Spinal cord (tissue), 10 donors: Measurements from ENCODE around the gene CHST12. TPM values are rescaled to one million over a fixed set of nuclear protein-coding genes. Genes with fewer than 3 reads are reported as not detected.

ENCODE experiments used
- DNase-seq, 6 donors: peaks; one replicate each; pipeline versions ENCODE4 v3.0.0 to v3.0.0-alpha.2; 2013 to 2015; ENCODE audit warnings: low spot score in 6 of 6, low read depth in 4 of 6
- H3K27ac ChIP-seq: one replicate; pipeline ENCODE4 v1.5.1; 2013; ENCODE audit warnings: low read depth, low read length, control low read depth
- H3K27me3 ChIP-seq: one replicate; pipeline ENCODE4 v1.6.1; 2013; ENCODE audit warnings: low read length; ENCODE audit not compliant: control insufficient read depth, insufficient read depth
- H3K36me3 ChIP-seq: one replicate; pipeline ENCODE4 v1.6.1; 2013; ENCODE audit warnings: low read length; ENCODE audit not compliant: control insufficient read depth, insufficient read depth
- H3K4me1 ChIP-seq: one replicate; pipeline ENCODE4 v1.6.1; 2013; ENCODE audit warnings: low read length; ENCODE audit not compliant: control insufficient read depth, insufficient read depth
- H3K4me3 ChIP-seq: one replicate; pipeline ENCODE4 v1.5.1; 2013; ENCODE audit warnings: low read depth, low read length, control low read depth
- H3K9me3 ChIP-seq: one replicate; pipeline ENCODE4 v1.6.1; 2013; ENCODE audit warnings: low read length; ENCODE audit not compliant: control insufficient read depth, insufficient read depth
- WGBS: methylation state at CpG from one replicate; pipeline ENCODE4 v1.1.5; 2013; ENCODE audit warnings: missing lambda C conversion rate; ENCODE audit not compliant: insufficient coverage; 5-methylcytosine and 5-hydroxymethylcytosine counted together
- long read RNA-seq, 4 donors: transcript quantifications; one replicate each; lab custom pipeline, GENCODE V29; 2026
- polyA plus RNA-seq, 2 donors: library from polyadenylated mRNA; unstranded; fragments of 120-200 nt; gene quantifications; one replicate each; pipeline ENCODE4 v1.2.1, GENCODE V29; 2013; ENCODE audit not compliant: insufficient read length in 2 of 2
- total RNA-seq, 2 donors: library from RNA; depleted of rRNA in 1 of 2; stranded (reverse); fragments of 120-200 nt in 1 of 2; fragments of >200 nt in 1 of 2; gene quantifications; one replicate each; pipeline versions ENCODE4 v1.2.3 to v1.2.4, GENCODE V29; 2013 to 2014
- donor health status: healthy.

Gene CHST12
- 10 to 100 TPM in 1 of 2 donors, 1 to 10 TPM in 1; 3.6 to 12.1 TPM for total RNA-seq
- 10 to 100 TPM; 20.7 to 27.9 TPM for polyA plus RNA-seq
- long read RNA-seq, donor 1, full-length matches to known transcripts, result 10 of 20 reads
- long read RNA-seq, donor 1, partial matches to known transcripts, result 10 of 20 reads
- long read RNA-seq, donor 1, other reads (novel, unspliced or antisense), result 0 of 20 reads
- long read RNA-seq, donor 2, full-length matches to known transcripts, result 5 of 5 reads
- long read RNA-seq, donor 2, partial matches to known transcripts, result 0 of 5 reads
- long read RNA-seq, donor 2, other reads (novel, unspliced or antisense), result 0 of 5 reads
- long read RNA-seq, donor 3, full-length matches to known transcripts, result 5 of 11 reads
- long read RNA-seq, donor 3, partial matches to known transcripts, result 6 of 11 reads
- long read RNA-seq, donor 3, other reads (novel, unspliced or antisense), result 0 of 11 reads
- long read RNA-seq, donor 4, full-length matches to known transcripts, result 14 of 14 reads
- long read RNA-seq, donor 4, partial matches to known transcripts, result 0 of 14 reads
- long read RNA-seq, donor 4, other reads (novel, unspliced or antisense), result 0 of 14 reads

DNA sequence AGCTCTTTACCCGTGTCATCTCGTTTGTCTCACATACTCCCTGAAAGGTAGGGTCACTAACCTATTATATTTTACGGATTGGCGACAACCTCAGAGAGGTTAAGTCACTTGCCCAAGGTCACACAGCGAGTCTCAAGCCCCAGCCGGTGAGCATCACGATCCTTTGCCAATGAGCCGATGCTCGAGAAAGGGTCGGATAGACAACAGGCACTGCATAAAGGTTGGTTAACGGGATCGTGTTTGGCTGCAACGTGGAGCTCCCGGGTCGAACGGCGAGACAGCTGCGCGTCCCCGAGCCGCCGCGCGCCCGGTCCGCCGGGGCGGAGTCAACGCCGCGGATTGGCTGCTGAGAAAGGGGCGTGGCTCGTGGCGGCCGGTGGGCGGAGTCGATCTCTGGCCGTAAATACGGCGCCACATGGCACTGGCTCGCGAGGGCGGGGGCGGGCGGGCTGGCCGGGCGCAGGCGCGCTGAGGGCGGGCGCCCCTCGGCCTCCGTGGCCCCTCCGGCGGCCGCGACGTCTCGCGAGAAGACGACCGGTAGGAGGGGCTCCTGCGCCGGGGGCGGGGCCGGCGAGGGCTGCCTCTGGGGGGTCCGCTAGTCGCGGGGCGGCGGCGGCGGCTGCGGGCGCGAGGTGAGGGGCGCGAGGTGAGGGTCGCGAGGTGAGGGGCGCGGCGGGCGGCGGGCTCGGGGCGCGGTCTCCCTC lies at the start of gene CHST12:
Gene CHST12, plus strand, starts transcription at position 598 of the 704 bp plus-strand sequence. CDS start 29,029 bp downstream, outside the sequence.
- H3K27ac ChIP-seq, result peak within 1 kb of the TSS; percentile 71
- 1% methylated on average over 89 of the region's 89 CpGs for WGBS
- no peaks in the 10 kb centered on the region for H3K27me3 ChIP-seq
- H3K9me3 ChIP-seq, result no peaks in the 10 kb centered on the region
- H3K4me1 ChIP-seq, result peaks cover 49% of the 10 kb centered on the region
- no peaks in the 10 kb centered on the region for H3K36me3 ChIP-seq
- peak; percentile 79 to 98 (median 92) for DNase-seq
- H3K4me3 ChIP-seq, result peak within 1 kb of the TSS; percentile 78

DNA sequence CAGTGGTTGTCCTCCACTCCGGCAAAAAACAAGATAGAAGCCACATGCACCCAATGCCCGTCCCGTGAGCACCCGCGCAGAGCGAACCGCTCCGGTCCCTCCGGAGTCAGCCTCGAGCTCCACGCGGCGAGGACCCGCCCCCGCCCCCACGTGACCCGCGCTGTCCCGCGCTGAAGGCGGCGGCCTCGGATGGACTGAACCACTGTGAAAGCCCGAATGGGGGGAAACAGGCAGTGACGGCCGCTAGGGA lies 49.5 kb upstream of the CHST12 start:
- Histone ChIP-seq H3K27ac (peak overlapping the region; percentile 100), H3K4me3 (peak overlapping the region; percentile 92), H3K36me3 (peaks cover 14% of the 10 kb centered on the region), H3K27me3 (no peaks in the 10 kb centered on the region), H3K4me1 (peaks cover 31% of the 10 kb centered on the region), H3K9me3 (no peaks in the 10 kb centered on the region)
- WGBS, result 0% methylated on average over 21 of the region's 26 CpGs
- peak in 4 of 6 donors; percentile 78 to 97 (median 88) for DNase-seq

- peaks cover 17% of the 10 kb centered on the region for H3K36me3 ChIP-seq
- peak within 1 kb of the TSS; percentile 100 for H3K27ac ChIP-seq
- H3K9me3 ChIP-seq, result no peaks in the 10 kb centered on the region
- WGBS, result under 1% methylated on average over 46 of the region's 55 CpGs
- H3K4me1 ChIP-seq, result peaks cover 33% of the 10 kb centered on the region
- H3K4me3 ChIP-seq, result peak within 1 kb of the TSS; percentile 92
- DNase-seq, result peak; percentile 90 to 100 (median 94)
- H3K27me3 ChIP-seq, result no peaks in the 10 kb centered on the region
These were observed 49.0 kb upstream of the CHST12 start, which contains the start of gene EIF3B for GRCh38 chr7:2354186-2354938. TSS of gene EIF3B (plus strand) at chr7:2354827. CDS start at chr7:2354922, 95 bp downstream.

- peak in 1 of 6 donors; percentile 10 for DNase-seq
- no peaks in the 10 kb centered on the region for H3K9me3 ChIP-seq
- H3K36me3 ChIP-seq, result peaks cover 20% of the 10 kb centered on the region
- WGBS, result under 1% methylated on average over 92 of the region's 92 CpGs
- H3K4me1 ChIP-seq, result peaks cover 36% of the 10 kb centered on the region
- H3K27ac ChIP-seq, result no peak overlapping the region
- peak overlapping the region; percentile 92 for H3K4me3 ChIP-seq
- H3K27me3 ChIP-seq, result no peaks in the 10 kb centered on the region
These were observed 48.3 kb upstream of the CHST12 start for GRCh38 chr7:2354939-2355704.

DNA sequence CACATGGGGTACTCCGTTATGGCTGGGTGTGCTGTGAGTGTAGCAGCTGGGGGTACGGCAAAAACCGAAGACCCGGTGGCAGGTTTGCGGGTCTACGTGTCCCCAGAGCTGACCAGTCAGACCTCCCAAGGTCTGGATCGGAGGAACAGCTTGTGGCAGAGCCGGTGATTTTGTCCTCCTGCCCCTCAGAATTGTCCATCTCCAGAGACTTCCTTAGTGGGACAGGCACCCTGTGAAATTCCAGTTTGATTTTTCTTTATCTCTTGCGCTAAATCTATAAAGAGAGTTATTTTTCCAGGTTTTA lies 47.8 kb upstream of the CHST12 start:
- peaks cover 36% of the 10 kb centered on the region for H3K4me1 ChIP-seq
- H3K9me3 ChIP-seq, result no peaks in the 10 kb centered on the region
- H3K4me3 ChIP-seq, result peak overlapping the region; percentile 92
- WGBS, result 0% methylated on average over 8 of the region's 9 CpGs
- peaks cover 20% of the 10 kb centered on the region for H3K36me3 ChIP-seq
- no peaks in the 10 kb centered on the region for H3K27me3 ChIP-seq
- no peak for DNase-seq
- no peak overlapping the region for H3K27ac ChIP-seq

DNA sequence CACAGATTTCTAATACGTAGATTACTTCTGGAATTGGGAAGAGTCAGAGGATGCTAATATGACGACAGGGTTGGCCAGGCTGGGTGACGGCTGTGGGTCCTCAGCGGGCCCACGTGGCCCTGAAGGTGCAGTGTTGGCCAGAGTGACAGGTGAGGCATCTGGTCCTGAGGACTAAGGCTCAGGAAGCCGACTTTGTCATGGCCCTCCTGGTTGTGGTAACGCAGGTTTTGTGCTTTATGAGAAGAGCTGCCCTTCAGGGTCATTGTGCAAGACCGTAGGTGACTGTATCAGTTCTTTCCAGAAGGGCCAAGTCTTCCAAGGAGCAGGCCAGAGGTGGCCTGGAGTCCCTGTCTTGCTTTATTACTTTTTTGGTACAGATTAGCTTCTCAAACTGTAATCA lies 46.2 kb upstream of the CHST12 start:
- DNase-seq, result no peak
- Histone ChIP-seq H3K4me3 (no peak overlapping the region), H3K27ac (no peak overlapping the region), H3K36me3 (peaks cover 31% of the 10 kb centered on the region), H3K27me3 (no peaks in the 10 kb centered on the region), H3K4me1 (peaks cover 36% of the 10 kb centered on the region), H3K9me3 (no peaks in the 10 kb centered on the region)
- WGBS, result 89% methylated on average over 8 of the region's 8 CpGs

DNA sequence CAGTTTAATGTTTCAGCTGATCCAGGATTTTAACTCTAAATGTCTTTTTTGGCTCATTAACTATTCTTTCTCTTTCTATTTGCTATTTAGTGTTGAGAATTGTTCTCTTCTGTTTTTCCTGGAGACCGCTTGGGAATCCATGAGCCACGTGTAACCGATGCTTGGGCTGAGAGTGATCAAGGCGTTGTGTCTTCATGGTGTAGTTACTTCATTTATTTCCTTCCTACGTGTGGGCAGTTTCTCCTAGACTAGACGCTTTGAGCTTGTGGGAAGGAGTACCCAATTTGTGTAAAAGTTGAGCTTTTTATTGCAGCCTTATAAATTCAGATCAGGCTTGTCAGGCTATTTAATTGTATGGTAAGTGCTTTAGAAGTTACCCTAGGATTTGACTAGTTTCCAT lies 45.8 kb upstream of the CHST12 start:
- H3K4me3 ChIP-seq, result no peak overlapping the region

GRCh38 chr7:2358968-2359527 lies 44.4 kb upstream of the CHST12 start:
- Histone ChIP-seq H3K4me3 (no peak overlapping the region), H3K36me3 (peaks cover 49% of the 10 kb centered on the region), H3K9me3 (no peaks in the 10 kb centered on the region), H3K4me1 (peaks cover 27% of the 10 kb centered on the region), H3K27me3 (no peaks in the 10 kb centered on the region), H3K27ac (no peak overlapping the region)
- DNase-seq, result peak in 1 of 6 donors; percentile 2
- WGBS, result 27% methylated on average over 3 of the region's 8 CpGs

More for the DNA sequence above, 45.8 kb upstream of the CHST12 start:
- DNase-seq, result no peak
- H3K27me3 ChIP-seq, result no peaks in the 10 kb centered on the region
- H3K4me1 ChIP-seq, result peaks cover 36% of the 10 kb centered on the region
- H3K36me3 ChIP-seq, result peaks cover 35% of the 10 kb centered on the region
- WGBS, result no CpG with 5 or more reads among the region's 6 CpGs
- H3K9me3 ChIP-seq, result no peaks in the 10 kb centered on the region
- H3K27ac ChIP-seq, result no peak overlapping the region
